ENCODE measurements around the gene FIGNL2. TPM values are rescaled to one million over a fixed set of nuclear protein-coding genes. Genes with fewer than 3 reads are reported as not detected.

Gene FIGNL2
- total and polyA plus RNA-seq, 2 of the 13 experiments (the other 11 are each of a cell fraction or from before 2014, with no cell fraction given) = 0.82 to 1.00 TPM

DNA sequence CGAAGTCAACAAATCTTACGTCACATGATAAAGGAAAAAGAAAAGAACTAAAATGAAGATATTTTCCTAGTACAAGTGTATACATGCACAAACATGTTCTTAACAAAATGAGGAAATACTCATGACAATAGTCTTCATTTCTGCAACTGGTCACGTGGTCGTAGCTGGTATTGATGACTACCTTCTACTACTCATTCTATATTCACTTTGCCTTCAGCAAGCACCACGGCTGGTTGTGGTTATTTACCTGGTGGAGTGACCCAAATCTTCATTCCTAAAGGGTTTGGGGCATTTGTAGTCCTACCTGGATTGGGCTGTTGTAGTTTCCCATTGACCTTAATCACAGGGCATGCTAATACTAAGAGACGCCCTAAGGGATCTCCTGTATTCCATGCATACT, 51.2 kb downstream of the FIGNL2 start:
- FAIRE-seq (no peak), ATAC-seq (no peak), DNase-seq (ENCODE audit: low spot score) (no peak)
- H3K4me2 ChIP-seq (ENCODE audit: low read depth, low read length) = no peak overlapping the region
- H3K4me3 ChIP-seq (replicated peaks in 1 of 3; ENCODE audit: insufficient read depth in 1 of 3, low read depth in 2 of 3, low read length in 3 of 3) = no peak overlapping the region
- no peaks in the 10 kb centered on the region for H3K27me3 ChIP-seq (ENCODE audit: control insufficient read depth in 1 of 2, insufficient read depth in 2 of 2, low read length in 2 of 2)
- no TSS peak for BruUV-seq (replicated peaks)
- no peak overlapping the region for H3K27ac ChIP-seq (ENCODE audit: extremely low read length, insufficient read depth, low read length)
- intact Hi-C loops (cut with micrococcal nuclease; ENCODE audit: unreplicated experiment) (no loop called here), in situ Hi-C loops (cut with HindIII; ENCODE audit: extremely low pct_ligation_motif_present, low pct_unique_long_range_greater_than_20kb) (no loop called here)
- H2AFZ ChIP-seq (ENCODE audit: low read length) = no peak overlapping the region
- WGBS (ENCODE audit: low lambda C conversion rate) = 73% methylated on average over 6 of the region's 6 CpGs
- TF ChIP-seq ZNF589 (CRISPR knock-in tag; conservative IDR thresholded peaks at IDR 0.05) (no peak), ZKSCAN1 (IDR thresholded peaks at IDR 0.05; ENCODE audit: low read length) (no peak), ZNF7 (CRISPR knock-in tag; IDR thresholded peaks at IDR 0.05) (no peak), ZMAT3 (CRISPR knock-in tag; conservative IDR thresholded peaks at IDR 0.05) (no peak), NFIB (CRISPR knock-in tag; IDR thresholded peaks at IDR 0.05; ENCODE audit: borderline replicate concordance) (no peak), IKZF1 (IDR thresholded peaks at IDR 0.05) (no peak), NFE2L2 (IDR thresholded peaks at IDR 0.05; ENCODE audit: low read length) (no peak), KDM5B (CRISPR knock-in tag; IDR thresholded peaks at IDR 0.05; ENCODE audit: borderline replicate concordance) (no peak), ZC3H13 (CRISPR knock-in tag; IDR thresholded peaks at IDR 0.05) (no peak), YEATS2 (CRISPR knock-in tag; IDR thresholded peaks at IDR 0.05; ENCODE audit: borderline replicate concordance) (no peak), HNRNPH1 (optimal IDR thresholded peaks at IDR 0.05; ENCODE audit: low read depth, low read length) (no peak), SMARCC2 (IDR thresholded peaks at IDR 0.05) (no peak), KAT7 (CRISPR knock-in tag; IDR thresholded peaks at IDR 0.05; ENCODE audit: borderline replicate concordance) (no peak)
- TF ChIP-seq, protein P1, sequence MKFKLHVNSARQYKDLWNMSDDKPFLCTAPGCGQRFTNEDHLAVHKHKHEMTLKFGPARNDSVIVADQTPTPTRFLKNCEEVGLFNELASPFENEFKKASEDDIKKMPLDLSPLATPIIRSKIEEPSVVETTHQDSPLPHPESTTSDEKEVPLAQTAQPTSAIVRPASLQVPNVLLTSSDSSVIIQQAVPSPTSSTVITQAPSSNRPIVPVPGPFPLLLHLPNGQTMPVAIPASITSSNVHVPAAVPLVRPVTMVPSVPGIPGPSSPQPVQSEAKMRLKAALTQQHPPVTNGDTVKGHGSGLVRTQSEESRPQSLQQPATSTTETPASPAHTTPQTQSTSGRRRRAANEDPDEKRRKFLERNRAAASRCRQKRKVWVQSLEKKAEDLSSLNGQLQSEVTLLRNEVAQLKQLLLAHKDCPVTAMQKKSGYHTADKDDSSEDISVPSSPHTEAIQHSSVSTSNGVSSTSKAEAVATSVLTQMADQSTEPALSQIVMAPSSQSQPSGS (CRISPR knock-in tag; IDR thresholded peaks at IDR 0.05) = no peak
- TF ChIP-seq, protein P2, sequence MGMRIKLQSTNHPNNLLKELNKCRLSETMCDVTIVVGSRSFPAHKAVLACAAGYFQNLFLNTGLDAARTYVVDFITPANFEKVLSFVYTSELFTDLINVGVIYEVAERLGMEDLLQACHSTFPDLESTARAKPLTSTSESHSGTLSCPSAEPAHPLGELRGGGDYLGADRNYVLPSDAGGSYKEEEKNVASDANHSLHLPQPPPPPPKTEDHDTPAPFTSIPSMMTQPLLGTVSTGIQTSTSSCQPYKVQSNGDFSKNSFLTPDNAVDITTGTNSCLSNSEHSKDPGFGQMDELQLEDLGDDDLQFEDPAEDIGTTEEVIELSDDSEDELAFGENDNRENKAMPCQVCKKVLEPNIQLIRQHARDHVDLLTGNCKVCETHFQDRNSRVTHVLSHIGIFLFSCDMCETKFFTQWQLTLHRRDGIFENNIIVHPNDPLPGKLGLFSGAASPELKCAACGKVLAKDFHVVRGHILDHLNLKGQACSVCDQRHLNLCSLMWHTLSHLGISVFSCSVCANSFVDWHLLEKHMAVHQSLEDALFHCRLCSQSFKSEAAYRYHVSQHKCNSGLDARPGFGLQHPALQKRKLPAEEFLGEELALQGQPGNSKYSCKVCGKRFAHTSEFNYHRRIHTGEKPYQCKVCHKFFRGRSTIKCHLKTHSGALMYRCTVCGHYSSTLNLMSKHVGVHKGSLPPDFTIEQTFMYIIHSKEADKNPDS (CRISPR knock-in tag; IDR thresholded peaks at IDR 0.05) = no peak
- TF ChIP-seq, protein P3, sequence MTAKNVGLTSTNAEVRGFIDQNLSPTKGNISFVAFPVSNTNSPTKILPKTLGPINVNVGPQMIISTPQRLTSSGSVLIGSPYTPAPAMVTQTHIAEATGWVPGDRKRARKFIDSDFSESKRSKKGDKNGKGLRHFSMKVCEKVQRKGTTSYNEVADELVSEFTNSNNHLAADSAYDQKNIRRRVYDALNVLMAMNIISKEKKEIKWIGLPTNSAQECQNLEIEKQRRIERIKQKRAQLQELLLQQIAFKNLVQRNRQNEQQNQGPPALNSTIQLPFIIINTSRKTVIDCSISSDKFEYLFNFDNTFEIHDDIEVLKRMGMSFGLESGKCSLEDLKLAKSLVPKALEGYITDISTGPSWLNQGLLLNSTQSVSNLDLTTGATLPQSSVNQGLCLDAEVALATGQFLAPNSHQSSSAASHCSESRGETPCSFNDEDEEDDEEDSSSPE (CRISPR knock-in tag; IDR thresholded peaks at IDR 0.05) = no peak
- TF ChIP-seq, protein P4, sequence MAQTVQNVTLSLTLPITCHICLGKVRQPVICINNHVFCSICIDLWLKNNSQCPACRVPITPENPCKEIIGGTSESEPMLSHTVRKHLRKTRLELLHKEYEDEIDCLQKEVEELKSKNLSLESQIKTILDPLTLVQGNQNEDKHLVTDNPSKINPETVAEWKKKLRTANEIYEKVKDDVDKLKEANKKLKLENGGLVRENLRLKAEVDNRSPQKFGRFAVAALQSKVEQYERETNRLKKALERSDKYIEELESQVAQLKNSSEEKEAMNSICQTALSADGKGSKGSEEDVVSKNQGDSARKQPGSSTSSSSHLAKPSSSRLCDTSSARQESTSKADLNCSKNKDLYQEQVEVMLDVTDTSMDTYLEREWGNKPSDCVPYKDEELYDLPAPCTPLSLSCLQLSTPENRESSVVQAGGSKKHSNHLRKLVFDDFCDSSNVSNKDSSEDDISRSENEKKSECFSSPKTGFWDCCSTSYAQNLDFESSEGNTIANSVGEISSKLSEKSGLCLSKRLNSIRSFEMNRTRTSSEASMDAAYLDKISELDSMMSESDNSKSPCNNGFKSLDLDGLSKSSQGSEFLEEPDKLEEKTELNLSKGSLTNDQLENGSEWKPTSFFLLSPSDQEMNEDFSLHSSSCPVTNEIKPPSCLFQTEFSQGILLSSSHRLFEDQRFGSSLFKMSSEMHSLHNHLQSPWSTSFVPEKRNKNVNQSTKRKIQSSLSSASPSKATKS (CRISPR knock-in tag; IDR thresholded peaks at IDR 0.05) = no peak
- TF ChIP-seq, protein P5, sequence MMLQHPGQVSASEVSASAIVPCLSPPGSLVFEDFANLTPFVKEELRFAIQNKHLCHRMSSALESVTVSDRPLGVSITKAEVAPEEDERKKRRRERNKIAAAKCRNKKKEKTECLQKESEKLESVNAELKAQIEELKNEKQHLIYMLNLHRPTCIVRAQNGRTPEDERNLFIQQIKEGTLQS (CRISPR knock-in tag; IDR thresholded peaks at IDR 0.05) = no peak
- no peak overlapping the region for H3K9ac ChIP-seq (ENCODE audit: insufficient read depth, low read depth, low read length)
- no peaks in the 10 kb centered on the region for H4K20me1 ChIP-seq (ENCODE audit: insufficient read depth, low read length)
- H3K9me3 ChIP-seq (ENCODE audit: low read length) = no peaks in the 10 kb centered on the region
- H3K4me1 ChIP-seq (ENCODE audit: insufficient read depth, low read length) = peaks cover 6% of the 10 kb centered on the region; the same call in 1 of the 2 replicates
- H3K36me3 ChIP-seq (replicated peaks in 1 of 2; ENCODE audit: control insufficient read depth in 1 of 2, insufficient read depth in 2 of 2, low read length in 2 of 2) = no peaks in the 10 kb centered on the region
- H3K79me2 ChIP-seq (ENCODE audit: insufficient read depth, low read length) = no peaks in the 10 kb centered on the region
- ChIA-PET CTCF (ENCODE audit: low intra/inter-chr PET ratio, low total read pairs) (no interaction called here), POLR2A (no interaction called here)

Measured in HepG2 (cell line).